Hepatocyte (in vitro differentiated cells): ENCODE data around the gene ARSD. TPM values are rescaled to one million over a fixed set of nuclear protein-coding genes. Genes with fewer than 3 reads are reported as not detected.
"Not testable (repeated sequence)": the region's sequence is repeated elsewhere in the genome, so short reads cannot be mapped to it uniquely, and the experiment has no call there.

ENCODE experiments used
- DNase-seq: peaks from one replicate; pipeline ENCODE4 v3.0.0-alpha.2; 2016; ENCODE audit warnings: low spot score
- H2AFZ ChIP-seq: fragments of 200-600 bp; sonication (generic); 2 replicates; pipeline ENCODE4 v1.6.0; 2016; ENCODE audit warnings: antibody characterized with exemption, mild to moderate bottlenecking
- H3K27ac ChIP-seq: fragments of 200-600 bp; sonication (generic); 2 replicates; pipeline ENCODE4 v1.5.1; 2016; ENCODE audit warnings: mild to moderate bottlenecking
- H3K27me3 ChIP-seq: fragments of 200-600 bp; sonication (generic); 2 replicates; pipeline ENCODE4 v1.6.1; 2016
- H3K36me3 ChIP-seq: fragments of 200-600 bp; sonication (generic); replicated peaks from 2 replicates; pipeline ENCODE4 v1.5.1; 2016; ENCODE audit warnings: low read depth; ENCODE audit not compliant: insufficient read depth
- H3K4me1 ChIP-seq: fragments of 200-600 bp; sonication (generic); 2 replicates; pipeline ENCODE4 v1.5.1; 2016; ENCODE audit warnings: mild to moderate bottlenecking, moderate library complexity; ENCODE audit not compliant: insufficient read depth
- H3K4me2 ChIP-seq: fragments of 200-600 bp; sonication (generic); 2 replicates; pipeline ENCODE4 v1.6.0; 2016
- H3K4me3 ChIP-seq: fragments of 200-600 bp; sonication (generic); 2 replicates; pipeline ENCODE4 v1.5.1; 2016; ENCODE audit warnings: mild to moderate bottlenecking
- H3K79me2 ChIP-seq: fragments of 200-600 bp; sonication (generic); 2 replicates; pipeline ENCODE4 v1.6.0; 2017; ENCODE audit warnings: mild to moderate bottlenecking
- H3K9me2 ChIP-seq: fragments of 200-600 bp; sonication (generic); replicated peaks from 2 replicates; pipeline ENCODE4 v1.6.0; 2017; ENCODE audit warnings: mild to moderate bottlenecking; ENCODE audit not compliant: insufficient read depth
- H3K9me3 ChIP-seq: fragments of 200-600 bp; sonication (generic); 2 replicates; pipeline ENCODE4 v1.5.1; 2016; ENCODE audit warnings: low read depth, mild to moderate bottlenecking
- H4K20me1 ChIP-seq: fragments of 200-600 bp; sonication (generic); 2 replicates; pipeline ENCODE4 v1.6.0; 2016; ENCODE audit warnings: mild to moderate bottlenecking; ENCODE audit not compliant: insufficient read depth, poor library complexity, severe bottlenecking
- EZH2 ChIP-seq: fragments of 200-600 bp; sonication (generic); IDR thresholded peaks from 2 replicates; pipeline ENCODE4 v1.6.1; 2016; ENCODE audit warnings: antibody characterized with exemption, mild to moderate bottlenecking, borderline replicate concordance
- EZH2phosphoT487 ChIP-seq: fragments of 200-600 bp; sonication (generic); IDR thresholded peaks from one replicate; pipeline ENCODE4 v1.6.1; 2018; ENCODE audit warnings: antibody characterized with exemption, mild to moderate bottlenecking, low read depth, moderate library complexity; ENCODE audit not compliant: unreplicated experiment, severe bottlenecking
- WGBS: methylation state at CpG from one replicate; pipeline ENCODE4 v1.1.6; 2016; ENCODE audit warnings: low lambda C conversion rate; ENCODE audit errors: missing lambda C conversion rate; 5-methylcytosine and 5-hydroxymethylcytosine counted together
- polyA plus RNA-seq: library from polyadenylated mRNA; unstranded; fragments of >200 nt; fragmentation: Nextera tagmentation; extraction: Ambion mirVana; gene quantifications from 2 replicates; pipeline ENCODE4 v1.2.1, GENCODE V29; 2016
- total RNA-seq: library from RNA; depleted of rRNA; stranded (reverse); fragments of >200 nt; gene quantifications from 2 replicates; pipeline ENCODE4 v1.2.3, GENCODE V29; 2014
- TF ChIP-seq, protein P1 (sequence below): fragments of 200-600 bp; sonication (generic); IDR thresholded peaks from 2 replicates; pipeline ENCODE4 v1.5.1; 2016; ENCODE audit warnings: antibody characterized with exemption, mild to moderate bottlenecking; ENCODE audit not compliant: poor library complexity

ARSD gene
- total and polyA plus RNA-seq, 2 experiments from 2014 or later = 25.0 to 32.9 TPM

DNA sequence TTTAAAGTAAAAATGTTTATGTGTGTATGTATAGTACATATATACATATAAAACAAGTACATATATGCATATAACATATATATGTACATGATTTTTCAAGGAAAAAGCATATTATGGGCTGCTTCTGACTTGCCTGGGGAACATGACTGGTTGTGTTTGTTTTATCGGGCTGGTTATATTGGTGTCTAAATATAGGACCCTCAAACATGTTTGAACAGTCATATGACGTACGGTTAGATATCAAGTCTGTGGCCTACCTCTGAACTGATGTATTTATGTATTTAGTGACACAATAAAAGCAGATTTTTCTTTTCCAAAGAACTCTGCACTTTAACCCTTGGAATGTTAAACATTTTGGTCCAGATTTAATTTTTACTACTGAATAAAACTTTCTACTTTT, 37.9 kb upstream of the ARSD start:
- Histone ChIP-seq H4K20me1 (no peaks in the 10 kb centered on the region), H3K4me2 (no peak overlapping the region), H3K27me3 (no peaks in the 10 kb centered on the region), H3K4me3 (no peak overlapping the region), H3K27ac (no peak overlapping the region), H3K9me3 (no peaks in the 10 kb centered on the region), H3K4me1 (peaks cover 9% of the 10 kb centered on the region), H2AFZ (no peak overlapping the region), H3K36me3 (no peaks in the 10 kb centered on the region), H3K79me2 (peaks cover 3% of the 10 kb centered on the region), H3K9me2 (no peaks in the 10 kb centered on the region)
- DNase-seq = no peak
- TF ChIP-seq EZH2phosphoT487 (no peak), EZH2 (no peak)
- TF ChIP-seq, protein P1, sequence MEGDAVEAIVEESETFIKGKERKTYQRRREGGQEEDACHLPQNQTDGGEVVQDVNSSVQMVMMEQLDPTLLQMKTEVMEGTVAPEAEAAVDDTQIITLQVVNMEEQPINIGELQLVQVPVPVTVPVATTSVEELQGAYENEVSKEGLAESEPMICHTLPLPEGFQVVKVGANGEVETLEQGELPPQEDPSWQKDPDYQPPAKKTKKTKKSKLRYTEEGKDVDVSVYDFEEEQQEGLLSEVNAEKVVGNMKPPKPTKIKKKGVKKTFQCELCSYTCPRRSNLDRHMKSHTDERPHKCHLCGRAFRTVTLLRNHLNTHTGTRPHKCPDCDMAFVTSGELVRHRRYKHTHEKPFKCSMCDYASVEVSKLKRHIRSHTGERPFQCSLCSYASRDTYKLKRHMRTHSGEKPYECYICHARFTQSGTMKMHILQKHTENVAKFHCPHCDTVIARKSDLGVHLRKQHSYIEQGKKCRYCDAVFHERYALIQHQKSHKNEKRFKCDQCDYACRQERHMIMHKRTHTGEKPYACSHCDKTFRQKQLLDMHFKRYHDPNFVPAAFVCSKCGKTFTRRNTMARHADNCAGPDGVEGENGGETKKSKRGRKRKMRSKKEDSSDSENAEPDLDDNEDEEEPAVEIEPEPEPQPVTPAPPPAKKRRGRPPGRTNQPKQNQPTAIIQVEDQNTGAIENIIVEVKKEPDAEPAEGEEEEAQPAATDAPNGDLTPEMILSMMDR = no peak
- WGBS = 64% methylated on average over 3 of the region's 3 CpGs

DNA sequence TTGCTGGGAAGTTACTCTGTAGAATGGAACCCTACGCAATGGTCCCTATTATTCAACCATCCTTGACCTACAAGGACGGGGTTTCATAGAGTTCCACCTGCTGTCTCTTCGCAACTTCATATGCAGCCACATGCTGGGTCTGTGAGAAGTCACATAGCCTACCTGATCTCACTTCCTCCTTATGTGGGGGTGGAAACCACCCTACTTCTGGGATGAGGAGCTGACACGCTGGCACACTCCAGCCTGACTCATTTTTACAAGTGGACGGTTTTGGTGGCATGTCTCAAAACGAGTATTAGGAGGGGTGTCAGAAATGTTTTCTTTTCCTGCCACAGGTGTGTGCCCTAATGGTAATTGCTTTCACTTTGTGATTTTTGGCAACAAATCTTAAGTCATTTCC, 36.8 kb upstream of the ARSD start:
- H2AFZ ChIP-seq = no peak overlapping the region
- no peaks in the 10 kb centered on the region for H4K20me1 ChIP-seq
- no peak overlapping the region for H3K4me2 ChIP-seq
- H3K27me3 ChIP-seq = no peaks in the 10 kb centered on the region
- H3K36me3 ChIP-seq = no peaks in the 10 kb centered on the region
- H3K27ac ChIP-seq = peak overlapping the region; percentile 91
- 93% methylated on average over 6 of the region's 6 CpGs for WGBS
- no peaks in the 10 kb centered on the region for H3K9me3 ChIP-seq
- H3K4me1 ChIP-seq = peaks cover 9% of the 10 kb centered on the region
- H3K9me2 ChIP-seq = no peaks in the 10 kb centered on the region
- no peak overlapping the region for H3K4me3 ChIP-seq
- TF ChIP-seq, protein P1 = no peak
- TF ChIP-seq EZH2 (no peak), EZH2phosphoT487 (no peak)
- H3K79me2 ChIP-seq = peaks cover 13% of the 10 kb centered on the region
- DNase-seq = no peak

DNA sequence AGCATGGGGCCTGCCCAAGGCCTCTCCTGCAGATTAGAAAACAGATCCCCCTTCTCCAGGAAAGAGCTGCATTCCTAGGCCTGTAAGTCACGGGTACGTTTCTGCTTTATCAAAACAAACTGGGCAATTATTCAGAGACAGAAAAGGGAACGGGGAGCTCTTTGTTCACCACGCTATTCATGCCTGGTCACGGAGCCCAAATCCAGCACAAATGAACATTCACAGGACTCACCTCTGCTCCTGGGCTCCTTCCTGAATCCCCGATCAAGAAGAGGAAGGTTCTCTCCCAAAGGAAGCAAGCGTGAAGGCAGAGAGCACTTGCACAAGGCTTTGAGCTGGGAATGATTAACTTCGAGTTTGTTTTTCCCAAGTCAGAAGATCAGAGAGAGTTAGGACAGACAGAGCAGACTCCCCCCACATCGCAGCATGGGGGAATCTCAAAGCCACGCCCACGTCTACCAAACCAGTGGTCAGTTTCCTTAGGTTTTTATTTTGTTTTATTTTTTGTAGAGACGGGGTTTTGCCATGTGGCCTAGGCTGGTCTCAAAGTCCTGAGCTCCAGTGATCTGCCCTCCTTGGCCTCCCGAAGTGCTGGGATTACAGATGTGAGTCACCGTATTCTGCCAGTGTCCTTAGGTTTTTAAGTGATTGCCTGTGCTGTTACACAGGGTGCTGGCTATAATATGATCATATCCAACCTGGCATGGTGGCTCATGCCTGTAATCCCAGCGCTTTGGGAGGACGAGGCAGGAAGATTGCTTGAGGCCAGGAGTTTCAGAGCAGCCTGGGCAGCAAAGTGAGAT, 35.1 kb upstream of the ARSD start:
- not testable (repeated sequence) for H3K4me3 ChIP-seq, H3K27me3 ChIP-seq, H3K4me1 ChIP-seq, H3K9me2 ChIP-seq, H3K36me3 ChIP-seq, H4K20me1 ChIP-seq, H3K9me3 ChIP-seq
- peak; percentile 65 for DNase-seq
- Histone ChIP-seq H3K4me2 (peak overlapping the region; percentile 65), H2AFZ (peak overlapping the region; percentile 31), H3K27ac (peak overlapping the region; percentile 91), H3K79me2 (peaks cover 21% of the 10 kb centered on the region)
- 27% methylated on average over 16 of the region's 16 CpGs for WGBS

DNA sequence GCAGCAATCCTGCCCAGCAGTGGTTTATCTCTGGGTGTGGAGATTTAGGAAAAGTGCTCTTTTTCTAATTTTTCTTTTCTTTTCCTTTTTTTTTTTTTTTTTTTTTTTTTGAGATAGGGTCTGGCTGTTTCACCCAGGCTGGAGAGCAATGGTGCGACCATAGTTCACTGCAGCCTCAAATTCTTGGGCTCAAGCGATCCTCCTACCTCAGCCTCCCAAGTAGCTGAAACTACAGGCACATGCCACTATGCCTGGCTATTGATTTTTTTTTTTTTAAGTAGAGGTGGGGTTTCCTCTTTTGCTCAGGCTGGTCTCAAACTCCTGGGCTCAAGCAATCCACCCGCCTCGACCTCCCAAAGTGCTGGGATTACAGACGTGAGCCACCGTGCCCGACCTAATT, 34.3 kb upstream of the ARSD start:
- peak overlapping the region; percentile 91 for H3K27ac ChIP-seq
- H3K9me2 ChIP-seq, H3K36me3 ChIP-seq, DNase-seq, H4K20me1 ChIP-seq, H3K9me3 ChIP-seq, H3K4me1 ChIP-seq, H3K4me3 ChIP-seq, H3K27me3 ChIP-seq: not testable (repeated sequence)
- 61% methylated on average over 7 of the region's 7 CpGs for WGBS
- H2AFZ ChIP-seq = peak overlapping the region; percentile 31
- H3K4me2 ChIP-seq = peak overlapping the region; percentile 65
- H3K79me2 ChIP-seq = peaks cover 21% of the 10 kb centered on the region
